Neuronal stem cell (in vitro differentiated cells): ENCODE measurements around the gene FAM180A.

ENCODE experiments used
- DNase-seq: peaks from one replicate; pipeline ENCODE4 v3.0.0-alpha.2; 2013; ENCODE audit warnings: low spot score
- H2AFZ ChIP-seq: one replicate; pipeline ENCODE4 v1.6.1; 2013; ENCODE audit warnings: mild to moderate bottlenecking, low read length, inconsistent platforms
- H2AK5ac ChIP-seq: 2 replicates; pipeline ENCODE4 v1.6.1; 2013; ENCODE audit warnings: low read depth, mild to moderate bottlenecking, inconsistent platforms, low read length, moderate library complexity, mixed read lengths
- H2BK120ac ChIP-seq: 2 replicates; pipeline ENCODE4 v1.6.1; 2013; ENCODE audit warnings: low read depth, mild to moderate bottlenecking, inconsistent platforms, low read length, moderate library complexity, mixed read lengths
- H2BK12ac ChIP-seq: one replicate; pipeline ENCODE4 v1.6.1; 2013; ENCODE audit warnings: low read length, inconsistent platforms
- H2BK15ac ChIP-seq: 2 replicates; pipeline ENCODE4 v1.6.1; 2013; ENCODE audit warnings: mild to moderate bottlenecking, low read length, inconsistent platforms, mixed read lengths
- H2BK5ac ChIP-seq: one replicate; pipeline ENCODE4 v1.6.1; 2013; ENCODE audit warnings: inconsistent platforms, mild to moderate bottlenecking, low read length, moderate library complexity
- H3K14ac ChIP-seq: one replicate; pipeline ENCODE4 v1.6.1; 2013; ENCODE audit warnings: low read length, inconsistent platforms
- H3K18ac ChIP-seq: 2 replicates; pipeline ENCODE4 v1.6.1; 2013; ENCODE audit warnings: low read length, inconsistent platforms
- H3K23ac ChIP-seq: 2 replicates; pipeline ENCODE4 v1.6.1; 2013; ENCODE audit warnings: low read depth, mild to moderate bottlenecking, mixed read lengths, low read length, inconsistent platforms; ENCODE audit not compliant: poor library complexity
- H3K27ac ChIP-seq: replicated peaks from 3 replicates; pipeline ENCODE4 v1.5.1; 2013; ENCODE audit warnings: low read length, inconsistent platforms
- H3K27me3 ChIP-seq, 3 experiments: 2 replicates each; pipeline ENCODE4 v1.6.1; 2013; ENCODE audit warnings: low read length in 3 of 3, mild to moderate bottlenecking in 2 of 3, inconsistent platforms in 1 of 3, low read depth in 1 of 3, mixed read lengths in 1 of 3, moderate library complexity in 1 of 3; ENCODE audit not compliant: control insufficient read depth in 3 of 3, insufficient read depth in 3 of 3
- H3K36me3 ChIP-seq, 2 donors: replicated peaks in 1 of 2; 2 replicates each; pipeline ENCODE4 v1.6.1; 2013; ENCODE audit warnings: low read length in 2 of 2; ENCODE audit not compliant: control insufficient read depth in 2 of 2, insufficient read depth in 2 of 2
- H3K4ac ChIP-seq: 2 replicates; pipeline ENCODE4 v1.6.1; 2013; ENCODE audit warnings: inconsistent platforms, mild to moderate bottlenecking, low read length, moderate library complexity
- H3K4me1 ChIP-seq, 2 donors: 1 replicate in 1 of 2; 2 replicates in 1 of 2; pipeline ENCODE4 v1.6.1; 2013; ENCODE audit warnings: low read length in 2 of 2, low read depth in 1 of 2; ENCODE audit not compliant: control insufficient read depth in 2 of 2, insufficient read depth in 1 of 2
- H3K4me2 ChIP-seq: one replicate; pipeline ENCODE4 v1.6.1; 2013; ENCODE audit warnings: mild to moderate bottlenecking, low read length, inconsistent platforms; ENCODE audit not compliant: insufficient read depth, poor library complexity, severe bottlenecking
- H3K4me3 ChIP-seq, 2 donors: 2 replicates each; pipeline ENCODE4 v1.5.1; 2013; ENCODE audit warnings: low read length in 2 of 2, mild to moderate bottlenecking in 2 of 2, inconsistent platforms in 1 of 2, moderate library complexity in 1 of 2
- H3K79me1 ChIP-seq: one replicate; pipeline ENCODE4 v1.6.1; 2013; ENCODE audit warnings: low read depth, mild to moderate bottlenecking, inconsistent platforms, low read length, moderate library complexity
- H3K9ac ChIP-seq: one replicate; pipeline ENCODE4 v1.6.1; 2013; ENCODE audit warnings: mild to moderate bottlenecking, low read depth, low read length, inconsistent platforms; ENCODE audit not compliant: poor library complexity
- H3K9me3 ChIP-seq, 2 donors: replicated peaks in 1 of 2; 2 replicates each; pipeline versions ENCODE3 to v1.6.1; 2013; ENCODE audit warnings: low read length in 2 of 2, mild to moderate bottlenecking in 2 of 2, inconsistent platforms in 1 of 2, low read depth in 1 of 2, mixed read lengths in 1 of 2, moderate library complexity in 1 of 2; ENCODE audit not compliant: control insufficient read depth in 2 of 2, insufficient read depth in 1 of 2
- H4K8ac ChIP-seq: one replicate; pipeline ENCODE4 v1.6.1; 2013; ENCODE audit warnings: low read depth, mild to moderate bottlenecking, inconsistent platforms, low read length, moderate library complexity
- H4K91ac ChIP-seq: one replicate; pipeline ENCODE4 v1.6.1; 2013; ENCODE audit warnings: low read length, low read depth, mild to moderate bottlenecking, inconsistent platforms; ENCODE audit not compliant: poor library complexity
- WGBS, 2 donors: extraction: QIAGEN DNeasy Blood & Tissue Kit; methylation state at CpG; one replicate each; pipeline ENCODE4 v1.1.7; 2013; ENCODE audit warnings: missing lambda C conversion rate in 2 of 2, mixed read lengths in 1 of 2; ENCODE audit not compliant: insufficient read length in 2 of 2, insufficient replicate concordance in 1 of 2; ENCODE audit errors: extremely low coverage in 2 of 2; 5-methylcytosine and 5-hydroxymethylcytosine counted together

The FAM180A gene

DNA sequence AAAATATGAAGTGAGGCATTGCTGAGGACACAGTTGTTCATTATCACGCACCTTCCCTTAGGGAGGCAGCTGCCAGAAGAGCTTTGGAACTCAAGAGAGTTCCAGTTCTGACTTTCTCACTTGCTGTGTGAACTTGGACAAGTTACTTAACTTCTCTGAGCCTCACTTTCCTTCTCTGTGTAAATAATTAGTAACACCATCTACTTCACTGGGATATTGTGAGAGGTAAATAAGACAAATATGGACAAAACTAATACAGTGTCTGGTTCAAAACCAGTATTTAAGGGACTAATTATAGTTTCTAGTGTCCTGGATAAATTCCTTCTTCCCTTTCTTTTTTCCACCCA lies 14.3 kb downstream of the FAM180A start:
- H3K9ac ChIP-seq: no peak overlapping the region
- no peak overlapping the region for H3K23ac ChIP-seq
- H3K4me3 ChIP-seq: no peak overlapping the region
- H3K4ac ChIP-seq: no peak overlapping the region
- H4K8ac ChIP-seq: no peak overlapping the region
- no peak for DNase-seq
- no peak overlapping the region for H2AFZ ChIP-seq
- no CpG with 5 or more reads among the region's 1 CpG for WGBS, 2 donors
- H3K36me3 ChIP-seq: no peaks in the 10 kb centered on the region
- no peaks in the 10 kb centered on the region for H3K9me3 ChIP-seq
- H2AK5ac ChIP-seq: no peak overlapping the region
- H2BK12ac ChIP-seq: no peak overlapping the region
- H3K14ac ChIP-seq: no peak overlapping the region
- no peaks in the 10 kb centered on the region for H3K79me1 ChIP-seq
- H3K4me1 ChIP-seq: no peaks in the 10 kb centered on the region
- no peak overlapping the region for H3K27ac ChIP-seq
- no peaks in the 10 kb centered on the region for H3K27me3 ChIP-seq
- H4K91ac ChIP-seq: no peak overlapping the region
- no peak overlapping the region for H3K4me2 ChIP-seq
- no peak overlapping the region for H3K18ac ChIP-seq
- no peak overlapping the region for H2BK15ac ChIP-seq
- H2BK5ac ChIP-seq: no peak overlapping the region
- H2BK120ac ChIP-seq: no peak overlapping the region

DNA sequence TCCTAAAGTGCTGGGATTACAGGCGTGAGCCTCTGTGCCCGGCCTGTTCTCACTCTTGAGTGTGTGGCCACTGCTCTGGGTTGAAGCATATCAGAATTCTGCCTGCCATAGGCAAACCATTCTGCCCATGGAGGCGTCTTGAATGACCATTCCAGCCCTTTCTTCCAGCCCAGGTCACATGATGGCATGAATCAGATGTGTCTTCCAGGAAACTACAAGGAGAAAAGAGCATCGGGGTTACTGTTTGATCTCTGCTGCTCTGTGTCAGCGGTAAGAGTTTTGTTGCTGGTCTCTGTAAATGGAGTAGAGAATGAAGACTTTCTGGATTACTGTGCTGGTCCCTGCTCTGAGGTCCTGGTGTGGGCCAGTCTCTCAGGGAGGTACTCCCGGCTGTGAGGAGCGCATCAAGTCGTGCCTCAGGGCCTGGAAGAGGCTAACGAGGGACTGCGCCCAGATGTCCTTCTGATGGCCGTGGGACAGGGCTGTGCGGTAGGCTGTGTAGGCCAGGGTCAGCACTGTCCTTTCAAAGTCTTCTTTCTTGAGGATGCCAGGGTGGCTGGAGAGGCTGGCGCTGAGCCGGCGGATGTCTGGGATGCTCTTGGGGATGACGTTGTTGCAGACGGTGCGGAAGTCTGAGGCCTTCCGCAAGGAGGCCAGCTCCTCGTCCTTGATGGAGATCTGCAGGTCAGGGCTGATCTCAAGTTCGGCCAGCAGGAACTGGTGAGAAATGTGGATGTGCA lies 14.8 kb downstream of the FAM180A start:
- WGBS, 2 donors: no CpG with 5 or more reads among the region's 21 CpGs
- no peak overlapping the region for H3K18ac ChIP-seq
- H3K14ac ChIP-seq: no peak overlapping the region
- no peak overlapping the region for H4K8ac ChIP-seq
- peaks cover 0 to 2% (median 0%) of the 10 kb centered on the region in 3 experiments for H3K27me3 ChIP-seq
- no peaks in the 10 kb centered on the region for H3K36me3 ChIP-seq
- no peaks in the 10 kb centered on the region for H3K4me1 ChIP-seq
- H3K27ac ChIP-seq: no peak overlapping the region
- no peak overlapping the region for H4K91ac ChIP-seq
- no peak overlapping the region for H3K4me2 ChIP-seq
- no peak overlapping the region for H2BK120ac ChIP-seq
- no peak overlapping the region for H3K23ac ChIP-seq
- H3K4me3 ChIP-seq: no peak overlapping the region
- no peak for DNase-seq
- peak overlapping the region; percentile 34 for H2AK5ac ChIP-seq
- H2BK5ac ChIP-seq: no peak overlapping the region
- H3K9ac ChIP-seq: peak overlapping the region; percentile 36
- H2AFZ ChIP-seq: peak overlapping the region; percentile 72
- H3K9me3 ChIP-seq: no peaks in the 10 kb centered on the region
- no peak overlapping the region for H2BK15ac ChIP-seq
- no peak overlapping the region for H3K4ac ChIP-seq
- no peaks in the 10 kb centered on the region for H3K79me1 ChIP-seq
- H2BK12ac ChIP-seq: no peak overlapping the region

DNA sequence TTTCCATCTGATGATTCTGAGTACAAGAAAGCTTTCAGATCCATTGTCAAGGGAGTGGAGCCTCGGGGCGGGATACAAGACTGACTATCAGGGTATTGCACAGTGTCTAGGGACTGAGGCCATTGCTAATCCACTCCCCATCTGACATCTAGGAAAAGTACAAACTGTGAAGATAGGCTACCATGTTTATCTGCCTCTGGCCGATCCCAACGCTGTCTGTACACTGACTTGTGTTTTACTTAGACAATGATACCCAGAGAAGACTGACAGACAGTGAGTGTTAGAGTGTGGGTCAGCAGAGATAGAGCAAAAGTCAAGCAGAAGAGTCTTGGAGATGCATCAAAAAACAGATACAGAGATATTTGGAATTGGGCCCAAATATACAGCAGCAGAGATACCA lies 17.5 kb downstream of the FAM180A start:
- H4K91ac ChIP-seq: no peak overlapping the region
- H3K4ac ChIP-seq: no peak overlapping the region
- H3K4me1 ChIP-seq: peaks cover 0 to 3% of the 10 kb centered on the region in 2 donors
- H3K9ac ChIP-seq: no peak overlapping the region
- no peak overlapping the region for H3K18ac ChIP-seq
- no peaks in the 10 kb centered on the region for H3K36me3 ChIP-seq
- no peak overlapping the region for H2BK12ac ChIP-seq
- H4K8ac ChIP-seq: no peak overlapping the region
- H3K14ac ChIP-seq: no peak overlapping the region
- H2AK5ac ChIP-seq: no peak overlapping the region
- no peak overlapping the region for H3K27ac ChIP-seq
- DNase-seq: no peak
- no peak overlapping the region for H3K4me2 ChIP-seq
- H3K9me3 ChIP-seq: no peaks in the 10 kb centered on the region
- H2BK5ac ChIP-seq: no peak overlapping the region
- H3K27me3 ChIP-seq: peaks cover 0 to 8% (median 0%) of the 10 kb centered on the region in 3 experiments
- H3K79me1 ChIP-seq: no peaks in the 10 kb centered on the region
- no peak overlapping the region for H3K4me3 ChIP-seq
- no peak overlapping the region for H2BK120ac ChIP-seq
- H2AFZ ChIP-seq: no peak overlapping the region
- no peak overlapping the region for H2BK15ac ChIP-seq
- no peak overlapping the region for H3K23ac ChIP-seq
- WGBS, 2 donors: no CpG with 5 or more reads among the region's 4 CpGs

DNA sequence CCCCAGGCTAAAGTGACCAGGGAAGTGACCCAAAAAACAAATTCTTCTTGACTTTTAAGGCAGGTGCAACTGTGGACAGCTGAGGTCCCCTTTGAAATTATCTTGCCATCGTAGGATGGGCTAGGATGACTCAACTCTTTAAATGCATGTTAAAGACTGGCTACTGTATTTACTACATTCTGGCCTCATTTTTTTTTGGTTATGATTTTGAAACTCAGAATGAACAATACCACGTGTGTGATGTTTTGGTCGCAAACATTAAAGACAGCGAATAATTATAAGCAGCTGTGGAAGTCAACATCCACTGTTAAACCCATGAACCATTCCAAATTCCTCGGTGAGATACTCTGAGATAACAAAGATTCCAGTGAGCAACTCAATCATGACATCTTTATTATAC lies 19.4 kb downstream of the FAM180A start:
- Histone ChIP-seq H3K36me3 (no peaks in the 10 kb centered on the region), H3K27me3 (peaks cover 0 to 8% (median 0%) of the 10 kb centered on the region in 3 experiments), H3K9me3 (no peaks in the 10 kb centered on the region), H3K18ac (no peak overlapping the region), H3K23ac (no peak overlapping the region), H4K8ac (no peak overlapping the region), H3K4me3 (no peak overlapping the region), H3K9ac (no peak overlapping the region), H3K4me2 (no peak overlapping the region), H3K4ac (no peak overlapping the region), H2AK5ac (no peak overlapping the region), H2BK120ac (no peak overlapping the region), H2AFZ (no peak overlapping the region), H2BK5ac (no peak overlapping the region), H2BK15ac (no peak overlapping the region), H3K79me1 (no peaks in the 10 kb centered on the region), H3K14ac (no peak overlapping the region), H3K27ac (no peak overlapping the region), H4K91ac (no peak overlapping the region), H3K4me1 (peaks cover 0 to 3% of the 10 kb centered on the region in 2 donors), H2BK12ac (no peak overlapping the region)
- no CpG with 5 or more reads among the region's 5 CpGs for WGBS, 2 donors
- DNase-seq: no peak
